Smooth muscle cell (in vitro differentiated cells): ENCODE data around the gene DIPK1B. TPM values are rescaled to one million over a fixed set of nuclear protein-coding genes. Genes with fewer than 3 reads are reported as not detected.

Experiments
- DNase-seq: peaks from one replicate; lab custom pipeline; 2025; ENCODE audit not compliant: unreplicated experiment; lab: John Stamatoyannopoulos, UW
- H2AFZ ChIP-seq: fragments of 200-600 bp; sonication (generic); 2 replicates; pipeline ENCODE4 v1.6.0; 2016; ENCODE audit warnings: antibody characterized with exemption, low read depth, mild to moderate bottlenecking
- H3F3A ChIP-seq: fragments of 200-600 bp; sonication (generic); 2 replicates; pipeline ENCODE4 v1.6.0; 2017; ENCODE audit warnings: antibody characterized with exemption, low read depth
- H3K27ac ChIP-seq: fragments of 200-600 bp; sonication (generic); 2 replicates; pipeline ENCODE4 v1.5.1; 2016; ENCODE audit warnings: low read depth, mild to moderate bottlenecking
- H3K27me3 ChIP-seq: fragments of 200-600 bp; sonication (generic); 2 replicates; pipeline ENCODE4 v1.6.1; 2016; ENCODE audit warnings: low read depth, mild to moderate bottlenecking
- H3K36me3 ChIP-seq: fragments of 200-600 bp; sonication (generic); 2 replicates; pipeline ENCODE4 v1.5.1; 2016; ENCODE audit warnings: low read depth
- H3K4me1 ChIP-seq: fragments of 200-600 bp; sonication (generic); 2 replicates; pipeline ENCODE4 v1.5.1; 2016; ENCODE audit warnings: low read depth
- H3K4me2 ChIP-seq: fragments of 200-600 bp; sonication (generic); 2 replicates; pipeline ENCODE4 v1.6.0; 2016; ENCODE audit warnings: mild to moderate bottlenecking
- H3K4me3 ChIP-seq: fragments of 200-600 bp; sonication (generic); 2 replicates; pipeline ENCODE4 v1.5.1; 2016; ENCODE audit warnings: mild to moderate bottlenecking
- H3K79me2 ChIP-seq: fragments of 200-600 bp; sonication (generic); 2 replicates; pipeline ENCODE4 v1.6.0; 2016; ENCODE audit warnings: low read depth, mild to moderate bottlenecking
- H3K9ac ChIP-seq: fragments of 200-600 bp; sonication (generic); 2 replicates; pipeline ENCODE4 v1.6.0; 2016; ENCODE audit warnings: low read depth
- H3K9me3 ChIP-seq: fragments of 200-600 bp; sonication (generic); replicated peaks from 2 replicates; pipeline ENCODE4 v1.5.1; 2016; ENCODE audit warnings: low read depth
- H4K20me1 ChIP-seq: fragments of 200-600 bp; sonication (generic); 2 replicates; pipeline ENCODE4 v1.6.0; 2016; ENCODE audit warnings: low read depth
- WGBS: methylation state at CpG from one replicate; pipeline ENCODE4 v1.1.7; 2016; ENCODE audit warnings: low lambda C conversion rate; 5-methylcytosine and 5-hydroxymethylcytosine counted together
- polyA plus RNA-seq: library from polyadenylated mRNA; unstranded; fragments of >200 nt; fragmentation: Nextera tagmentation; extraction: Ambion mirVana; gene quantifications from 2 replicates; pipeline ENCODE4 v1.2.1, GENCODE V29; 2016
- total RNA-seq: library from RNA; depleted of rRNA; stranded (reverse); fragments of >200 nt; gene quantifications from 2 replicates; pipeline ENCODE4 v1.2.3, GENCODE V29; 2014
- TF ChIP-seq, protein P1 (sequence below): fragments of 200-600 bp; sonication (generic); IDR thresholded peaks from 2 replicates; pipeline ENCODE4 v1.5.1; 2017; ENCODE audit warnings: borderline replicate concordance, mild to moderate bottlenecking, antibody characterized with exemption; ENCODE audit not compliant: insufficient read depth, poor library complexity, severe bottlenecking

The DIPK1B gene
- total and polyA plus RNA-seq, 2 experiments from 2014 or later = 14.6 to 58.5 TPM

DNA sequence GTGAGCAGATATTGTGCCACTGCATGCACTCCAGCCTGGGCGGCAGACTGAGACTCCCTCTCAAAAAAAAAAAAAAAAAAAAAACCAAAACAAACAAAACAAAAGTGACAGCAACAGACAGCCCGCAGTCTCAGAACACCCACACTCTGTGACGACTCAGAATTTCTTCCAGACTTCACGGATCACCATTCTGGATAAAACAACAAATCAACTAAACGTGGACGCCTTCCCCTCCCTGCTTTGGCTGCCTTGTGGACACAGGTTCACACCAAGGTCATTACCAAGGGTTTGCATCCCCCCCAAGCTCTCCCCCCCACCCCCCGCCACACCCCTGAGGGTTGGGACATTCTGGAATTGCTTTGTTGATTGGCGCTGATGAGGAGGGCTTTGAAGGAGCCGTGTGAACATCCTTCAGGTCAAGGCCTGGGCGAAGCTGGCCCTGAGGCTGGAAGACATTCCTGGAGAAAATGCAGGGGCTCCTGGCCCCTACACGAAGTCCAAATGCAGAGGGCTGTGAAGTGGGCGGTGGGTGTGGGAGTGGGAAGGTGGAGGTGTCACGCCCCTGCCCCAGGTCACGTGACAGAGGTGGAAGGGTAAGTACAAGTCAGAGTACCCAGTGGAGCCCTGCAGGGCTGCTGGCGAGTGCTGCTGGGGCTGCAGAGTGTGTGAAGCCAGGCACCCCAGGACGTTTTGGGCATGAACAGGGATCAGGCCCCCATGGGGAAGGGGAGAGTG is 20.2 kb downstream of the DIPK1B start:
- WGBS = 56% methylated on average over 16 of the region's 16 CpGs
- H3K4me2 ChIP-seq = no peak overlapping the region

DNA sequence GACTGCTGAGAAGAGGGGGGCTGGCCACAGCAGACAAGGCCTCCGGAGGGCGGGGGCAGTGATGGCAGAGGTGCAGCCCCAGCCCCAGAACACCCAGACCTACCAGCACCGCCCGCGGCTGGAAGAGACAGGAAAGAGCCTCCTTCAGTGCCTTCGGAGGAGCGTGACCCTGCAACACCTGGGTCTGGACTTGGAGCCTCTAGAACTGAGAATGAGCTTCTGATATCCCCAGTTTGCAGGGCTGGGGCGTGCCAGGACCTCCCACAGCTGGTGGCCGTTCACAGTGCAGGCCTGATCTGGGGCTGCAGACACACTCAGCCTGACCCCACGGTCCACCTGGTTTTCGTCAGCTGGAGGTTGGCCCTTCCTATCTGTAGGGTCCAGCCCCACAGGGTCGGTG is 21.2 kb downstream of the DIPK1B start:
- 90% methylated on average over 12 of the region's 12 CpGs for WGBS
- Histone ChIP-seq H4K20me1 (peaks cover 13% of the 10 kb centered on the region), H3K9me3 (no peaks in the 10 kb centered on the region), H3K9ac (no peak overlapping the region), H3K4me2 (no peak overlapping the region), H3K79me2 (peaks cover 16% of the 10 kb centered on the region), H3K36me3 (no peaks in the 10 kb centered on the region), H3K4me3 (no peak overlapping the region), H3K27ac (no peak overlapping the region), H2AFZ (no peak overlapping the region), H3K27me3 (no peaks in the 10 kb centered on the region), H3K4me1 (no peaks in the 10 kb centered on the region), H3F3A (no peaks in the 10 kb centered on the region)
- no peak for DNase-seq
- TF ChIP-seq, protein P1, sequence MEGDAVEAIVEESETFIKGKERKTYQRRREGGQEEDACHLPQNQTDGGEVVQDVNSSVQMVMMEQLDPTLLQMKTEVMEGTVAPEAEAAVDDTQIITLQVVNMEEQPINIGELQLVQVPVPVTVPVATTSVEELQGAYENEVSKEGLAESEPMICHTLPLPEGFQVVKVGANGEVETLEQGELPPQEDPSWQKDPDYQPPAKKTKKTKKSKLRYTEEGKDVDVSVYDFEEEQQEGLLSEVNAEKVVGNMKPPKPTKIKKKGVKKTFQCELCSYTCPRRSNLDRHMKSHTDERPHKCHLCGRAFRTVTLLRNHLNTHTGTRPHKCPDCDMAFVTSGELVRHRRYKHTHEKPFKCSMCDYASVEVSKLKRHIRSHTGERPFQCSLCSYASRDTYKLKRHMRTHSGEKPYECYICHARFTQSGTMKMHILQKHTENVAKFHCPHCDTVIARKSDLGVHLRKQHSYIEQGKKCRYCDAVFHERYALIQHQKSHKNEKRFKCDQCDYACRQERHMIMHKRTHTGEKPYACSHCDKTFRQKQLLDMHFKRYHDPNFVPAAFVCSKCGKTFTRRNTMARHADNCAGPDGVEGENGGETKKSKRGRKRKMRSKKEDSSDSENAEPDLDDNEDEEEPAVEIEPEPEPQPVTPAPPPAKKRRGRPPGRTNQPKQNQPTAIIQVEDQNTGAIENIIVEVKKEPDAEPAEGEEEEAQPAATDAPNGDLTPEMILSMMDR = no peak

More for the DNA sequence above, 20.2 kb downstream of the DIPK1B start:
- no peaks in the 10 kb centered on the region for H3K9me3 ChIP-seq
- TF ChIP-seq, protein P1 = no peak
- H3K27ac ChIP-seq = no peak overlapping the region
- H3K4me3 ChIP-seq = no peak overlapping the region
- no peak for DNase-seq
- H3K27me3 ChIP-seq = no peaks in the 10 kb centered on the region
- no peaks in the 10 kb centered on the region for H3K36me3 ChIP-seq
- H2AFZ ChIP-seq = no peak overlapping the region
- peaks cover 3% of the 10 kb centered on the region for H3K4me1 ChIP-seq
- peaks cover 24% of the 10 kb centered on the region for H3K79me2 ChIP-seq
- H3F3A ChIP-seq = no peaks in the 10 kb centered on the region
- no peak overlapping the region for H3K9ac ChIP-seq
- H4K20me1 ChIP-seq = peaks cover 16% of the 10 kb centered on the region

DNA sequence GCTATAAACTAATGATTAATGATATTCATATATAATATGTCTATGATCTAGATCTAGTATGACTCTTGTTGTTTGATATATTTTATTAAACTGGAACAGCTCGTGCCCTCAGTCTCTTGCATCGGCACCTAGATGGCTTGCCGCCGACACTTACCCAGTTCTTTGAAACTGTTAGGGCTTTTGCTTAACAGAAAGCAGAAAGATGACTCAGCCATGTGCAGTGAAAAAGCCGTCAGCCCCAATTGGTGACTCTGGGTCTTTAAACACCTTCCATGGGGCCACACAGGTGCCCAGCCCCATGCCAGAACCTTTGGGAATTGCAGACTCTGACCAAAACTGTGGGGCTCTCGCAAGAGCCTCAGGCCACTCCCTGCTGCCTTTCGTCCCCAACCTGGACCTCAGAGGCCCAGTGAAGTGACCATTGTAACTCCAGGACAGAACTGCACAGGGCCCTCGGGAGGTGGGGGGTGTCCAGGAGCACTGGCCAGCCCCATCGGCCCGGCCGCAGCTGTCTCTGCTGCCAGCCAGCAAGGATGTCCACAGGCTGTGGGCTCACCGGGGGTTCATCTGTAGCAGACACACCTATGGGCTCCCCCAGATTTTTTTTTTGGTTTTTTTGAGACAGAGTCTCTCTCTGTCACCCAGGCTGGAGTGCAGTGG is 22.6 kb downstream of the DIPK1B start:
- Histone ChIP-seq H3K36me3 (no peaks in the 10 kb centered on the region), H3K4me2 (no peak overlapping the region), H3K27me3 (no peaks in the 10 kb centered on the region), H3K9me3 (no peaks in the 10 kb centered on the region), H3K27ac (no peak overlapping the region), H3K79me2 (peaks cover 7% of the 10 kb centered on the region), H3K4me3 (no peak overlapping the region), H2AFZ (no peak overlapping the region), H3K9ac (no peak overlapping the region), H3K4me1 (no peaks in the 10 kb centered on the region), H4K20me1 (peaks cover 8% of the 10 kb centered on the region), H3F3A (no peaks in the 10 kb centered on the region)
- DNase-seq = no peak
- TF ChIP-seq, protein P1 = no peak
- 80% methylated on average over 12 of the region's 12 CpGs for WGBS
